OCI-LY3 (cell line): ENCODE measurements around the gene CD6.

ENCODE experiments used
- H2AFZ ChIP-seq: fragments of 200-600, 300-600 bp; shearing (Covaris generic); 2 replicates; pipeline ENCODE4 v1.6.0; 2014; ENCODE audit warnings: antibody characterized with exemption, low read depth, low read length
- H3K27ac ChIP-seq: fragments of 200-600, 300-600 bp; sonication (generic); 2 replicates; pipeline ENCODE4 v1.5.1; 2014; ENCODE audit warnings: mild to moderate bottlenecking, low read length, moderate library complexity, mixed read lengths
- H3K27me3 ChIP-seq: fragments of 200-600, 300-600 bp; sonication (generic); 2 replicates; pipeline ENCODE4 v1.6.1; 2014; ENCODE audit warnings: low read depth, low read length, mixed read lengths
- H3K36me3 ChIP-seq: fragments of 200-600, 300-600 bp; sonication (generic); replicated peaks from 2 replicates; pipeline ENCODE3; 2014; ENCODE audit warnings: low read depth, low read length, mixed read lengths
- H3K4me1 ChIP-seq: fragments of 300-600, 200-600 bp; sonication (generic); 2 replicates; pipeline ENCODE4 v1.6.1; 2014; ENCODE audit warnings: low read length, mixed read lengths
- H3K4me2 ChIP-seq: fragments of 200-600, 300-600 bp; sonication (generic); 2 replicates; pipeline ENCODE4 v1.6.1; 2014; ENCODE audit warnings: low read length, mixed read lengths
- H3K4me3 ChIP-seq: fragments of 300-600, 200-600 bp; sonication (generic); 2 replicates; pipeline ENCODE4 v1.5.1; 2014; ENCODE audit warnings: antibody characterized with exemption, mild to moderate bottlenecking, low read length, moderate library complexity
- H3K79me2 ChIP-seq: fragments of 300-600, 200-600 bp; shearing (Covaris generic); 2 replicates; pipeline ENCODE4 v1.6.1; 2014; ENCODE audit warnings: mild to moderate bottlenecking, low read length, mixed read lengths
- H3K9ac ChIP-seq: fragments of 300-600, 200-600 bp; shearing (Covaris generic); 2 replicates; pipeline ENCODE4 v1.6.0; 2014; ENCODE audit warnings: mild to moderate bottlenecking, low read length, moderate library complexity
- H3K9me3 ChIP-seq: fragments of 200-600, 300-600 bp; shearing (Covaris generic); 2 replicates; pipeline ENCODE4 v1.6.1; 2014; ENCODE audit warnings: low read length, mixed read lengths; ENCODE audit not compliant: insufficient read depth
- H4K20me1 ChIP-seq: fragments of 200-600, 300-600 bp; sonication (generic); 2 replicates; pipeline ENCODE4 v1.6.1; 2016; ENCODE audit warnings: low read length, mixed read lengths; ENCODE audit not compliant: insufficient read depth
- CTCF ChIP-seq: fragments of 200-600, 300-600 bp; sonication (generic); IDR thresholded peaks from 2 replicates; pipeline ENCODE4 v1.5.1; 2014; ENCODE audit warnings: antibody characterized with exemption, low read length, low read depth
- EZH2phosphoT487 ChIP-seq: fragments of 200-600 bp; shearing (Covaris generic); IDR thresholded peaks from 2 replicates; pipeline ENCODE4 v1.6.1; 2018; ENCODE audit warnings: antibody characterized with exemption, mixed run types, low read depth

CD6 gene

GRCh38 chr11:61019832-61020405 lies 48.4 kb downstream of the CD6 start:
- H3K4me2 ChIP-seq = no peak overlapping the region
- H3K27ac ChIP-seq = no peak overlapping the region
- no peak overlapping the region for H3K9ac ChIP-seq
- no peak overlapping the region for H3K4me3 ChIP-seq
- no peaks in the 10 kb centered on the region for H3K9me3 ChIP-seq
- TF ChIP-seq EZH2phosphoT487 (no peak), CTCF (no peak)
- H3K27me3 ChIP-seq = peaks cover 36% of the 10 kb centered on the region
- H2AFZ ChIP-seq = no peak overlapping the region
- peaks cover 11% of the 10 kb centered on the region; the same call in 1 of the 2 replicates for H3K4me1 ChIP-seq
- no peaks in the 10 kb centered on the region for H4K20me1 ChIP-seq
- H3K79me2 ChIP-seq = no peaks in the 10 kb centered on the region
- H3K36me3 ChIP-seq = no peaks in the 10 kb centered on the region

GRCh38 chr11:61020551-61021235 lies 49.2 kb downstream of the CD6 start:
- Histone ChIP-seq H3K36me3 (no peaks in the 10 kb centered on the region), H3K9me3 (no peaks in the 10 kb centered on the region), H3K4me1 (peaks cover 11% of the 10 kb centered on the region; the same call in 1 of the 2 replicates), H3K27me3 (peaks cover 42% of the 10 kb centered on the region), H2AFZ (no peak overlapping the region), H3K4me2 (no peak overlapping the region), H3K4me3 (no peak overlapping the region), H3K79me2 (no peaks in the 10 kb centered on the region), H3K9ac (no peak overlapping the region), H4K20me1 (no peaks in the 10 kb centered on the region), H3K27ac (no peak overlapping the region)
- TF ChIP-seq EZH2phosphoT487 = no peak
- no peak for TF ChIP-seq CTCF

- Histone ChIP-seq H3K27me3 (peaks cover 41% of the 10 kb centered on the region), H3K4me1 (peaks cover 19% of the 10 kb centered on the region), H3K9me3 (no peaks in the 10 kb centered on the region), H4K20me1 (no peaks in the 10 kb centered on the region), H3K9ac (no peak overlapping the region), H3K36me3 (no peaks in the 10 kb centered on the region), H2AFZ (no peak overlapping the region), H3K4me2 (peak overlapping the region; percentile 46), H3K79me2 (no peaks in the 10 kb centered on the region), H3K27ac (no peak overlapping the region), H3K4me3 (no peak overlapping the region)
- TF ChIP-seq CTCF = no peak
- no peak for TF ChIP-seq EZH2phosphoT487
Observed at GRCh38 chr11:61021661-61022212, 50.3 kb downstream of the CD6 start.

- Histone ChIP-seq H3K4me2 (no peak overlapping the region), H3K9ac (no peak overlapping the region), H3K27me3 (peaks cover 36% of the 10 kb centered on the region), H3K36me3 (no peaks in the 10 kb centered on the region), H3K4me3 (no peak overlapping the region), H3K79me2 (no peaks in the 10 kb centered on the region), H4K20me1 (no peaks in the 10 kb centered on the region), H3K27ac (no peak overlapping the region), H2AFZ (no peak overlapping the region), H3K9me3 (no peaks in the 10 kb centered on the region), H3K4me1 (peaks cover 19% of the 10 kb centered on the region)
- TF ChIP-seq EZH2phosphoT487 = no peak
- TF ChIP-seq CTCF = no peak
Observed at GRCh38 chr11:61022311-61023085, 51.0 kb downstream of the CD6 start.
